Endothelial cell (in vitro differentiated cells): Measurements from ENCODE around the gene NKAIN4. TPM values are rescaled to one million over a fixed set of nuclear protein-coding genes. Genes with fewer than 3 reads are reported as not detected.

ENCODE experiments used
- DNase-seq: peaks from one replicate; pipeline ENCODE4 v3.0.0; 2021; ENCODE audit warnings: low spot score
- H3K27ac Mint-ChIP-seq: one replicate; pipeline ENCODE4 v1.8.0; 2021; ENCODE audit warnings: mixed read lengths, inconsistent platforms; ENCODE audit not compliant: unreplicated experiment
- H3K27me3 Mint-ChIP-seq: one replicate; pipeline ENCODE4 v1.8.0; 2021; ENCODE audit warnings: mild to moderate bottlenecking, moderate library complexity, mixed read lengths, inconsistent platforms; ENCODE audit not compliant: unreplicated experiment
- H3K36me3 Mint-ChIP-seq: one replicate; pipeline ENCODE4 v1.8.0; 2021; ENCODE audit warnings: mild to moderate bottlenecking, low read depth, mixed read lengths, inconsistent platforms; ENCODE audit not compliant: unreplicated experiment
- H3K4me1 Mint-ChIP-seq: one replicate; pipeline ENCODE4 v1.8.0; 2021; ENCODE audit warnings: mild to moderate bottlenecking, mixed read lengths, inconsistent platforms; ENCODE audit not compliant: unreplicated experiment
- H3K4me3 Mint-ChIP-seq: one replicate; pipeline ENCODE4 v1.8.0; 2021; ENCODE audit warnings: mild to moderate bottlenecking, mixed read lengths, inconsistent platforms; ENCODE audit not compliant: unreplicated experiment
- H3K9me3 Mint-ChIP-seq: one replicate; pipeline ENCODE4 v1.8.0; 2021; ENCODE audit warnings: mixed read lengths, inconsistent platforms; ENCODE audit not compliant: unreplicated experiment
- total RNA-seq: library from RNA; stranded (reverse); fragmentation: NEBNext Ultra II Directional; extraction: Animal tissue kit (Norgen Biotek cat#: 25700); gene quantifications from one replicate; pipeline ENCODE4 v1.2.1, GENCODE V29; 2021; ENCODE audit not compliant: unreplicated experiment
- TF ChIP-seq, protein P1 (sequence below): fragments of 200-600 bp; sonication (generic); IDR thresholded peaks from one replicate; pipeline ENCODE4 v1.5.0; 2021; ENCODE audit warnings: antibody characterized with exemption; ENCODE audit not compliant: unreplicated experiment

The NKAIN4 gene
- total RNA-seq, 1 donor from 2014 or later = 3.3 TPM

DNA sequence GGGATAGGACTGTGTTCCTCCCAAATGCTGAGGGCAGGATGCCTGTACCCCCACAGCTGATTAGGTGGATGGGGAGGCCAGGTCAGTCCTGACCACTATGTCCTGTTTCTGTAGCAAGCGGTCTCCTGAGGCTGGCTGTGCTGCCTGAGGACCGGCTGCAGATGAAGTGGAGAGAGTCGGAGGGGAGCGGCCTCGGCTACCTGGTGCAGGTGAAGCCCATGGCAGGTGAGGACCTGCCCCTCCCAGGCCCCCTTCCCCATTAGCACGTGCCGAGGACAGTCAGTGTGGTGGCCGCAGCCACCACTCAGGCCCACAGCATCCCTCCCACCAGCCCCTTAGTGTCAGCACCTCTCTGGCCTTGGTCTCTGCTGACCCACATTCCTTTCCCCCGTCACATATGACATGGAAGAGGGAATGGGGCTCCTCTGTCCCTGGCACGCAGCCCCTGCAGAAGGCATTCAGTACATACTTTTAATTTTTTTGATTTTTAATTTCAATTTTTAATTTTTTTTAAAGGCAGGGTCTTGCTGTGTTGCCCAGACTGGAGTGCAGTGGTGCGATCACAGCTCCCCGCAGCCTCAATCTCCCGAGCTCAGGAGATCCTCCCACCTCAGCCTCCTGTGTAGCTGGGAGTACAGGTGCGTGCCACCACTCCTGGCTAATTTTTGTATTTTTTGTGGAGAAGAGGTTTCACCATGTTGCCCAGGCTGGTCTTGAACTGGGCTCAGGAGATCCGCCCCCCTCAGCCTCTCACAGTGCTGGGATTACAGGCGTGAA is 43.7 kb upstream of the NKAIN4 start:
- no peaks in the 10 kb centered on the region for H3K27me3 Mint-ChIP-seq
- DNase-seq = no peak
- H3K36me3 Mint-ChIP-seq = no peaks in the 10 kb centered on the region

DNA sequence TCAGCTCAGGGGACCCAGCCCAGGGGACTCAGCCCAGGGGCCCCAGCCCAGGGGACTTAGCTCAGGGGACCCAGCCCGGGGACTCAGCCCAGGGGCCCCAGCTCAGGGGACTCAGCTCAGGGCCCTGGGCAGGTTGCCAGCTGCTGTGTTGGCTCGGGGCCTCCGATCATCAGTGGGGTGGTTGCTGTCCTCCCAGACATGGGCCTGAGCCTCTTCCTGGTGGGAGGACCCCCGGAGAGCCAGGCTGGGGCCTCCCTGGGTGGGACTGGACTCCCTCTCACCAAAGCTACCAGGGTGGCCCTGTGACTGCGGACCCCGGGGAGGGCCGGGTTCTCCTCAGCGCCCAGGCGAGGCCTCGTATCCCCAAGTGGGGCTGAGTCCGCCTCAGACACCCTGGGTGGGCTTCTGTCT is 43.1 kb upstream of the NKAIN4 start:
- Mint-ChIP-seq H3K9me3 (no peaks in the 10 kb centered on the region), H3K4me3 (no peak overlapping the region), H3K27ac (no peak overlapping the region), H3K27me3 (no peaks in the 10 kb centered on the region), H3K4me1 (no peaks in the 10 kb centered on the region), H3K36me3 (no peaks in the 10 kb centered on the region)
- DNase-seq = no peak
- TF ChIP-seq, protein P1, sequence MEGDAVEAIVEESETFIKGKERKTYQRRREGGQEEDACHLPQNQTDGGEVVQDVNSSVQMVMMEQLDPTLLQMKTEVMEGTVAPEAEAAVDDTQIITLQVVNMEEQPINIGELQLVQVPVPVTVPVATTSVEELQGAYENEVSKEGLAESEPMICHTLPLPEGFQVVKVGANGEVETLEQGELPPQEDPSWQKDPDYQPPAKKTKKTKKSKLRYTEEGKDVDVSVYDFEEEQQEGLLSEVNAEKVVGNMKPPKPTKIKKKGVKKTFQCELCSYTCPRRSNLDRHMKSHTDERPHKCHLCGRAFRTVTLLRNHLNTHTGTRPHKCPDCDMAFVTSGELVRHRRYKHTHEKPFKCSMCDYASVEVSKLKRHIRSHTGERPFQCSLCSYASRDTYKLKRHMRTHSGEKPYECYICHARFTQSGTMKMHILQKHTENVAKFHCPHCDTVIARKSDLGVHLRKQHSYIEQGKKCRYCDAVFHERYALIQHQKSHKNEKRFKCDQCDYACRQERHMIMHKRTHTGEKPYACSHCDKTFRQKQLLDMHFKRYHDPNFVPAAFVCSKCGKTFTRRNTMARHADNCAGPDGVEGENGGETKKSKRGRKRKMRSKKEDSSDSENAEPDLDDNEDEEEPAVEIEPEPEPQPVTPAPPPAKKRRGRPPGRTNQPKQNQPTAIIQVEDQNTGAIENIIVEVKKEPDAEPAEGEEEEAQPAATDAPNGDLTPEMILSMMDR = no peak

More for the DNA sequence above, 43.7 kb upstream of the NKAIN4 start:
- no peak overlapping the region for H3K27ac Mint-ChIP-seq
- TF ChIP-seq, protein P1 = no peak
- H3K4me3 Mint-ChIP-seq = no peak overlapping the region
- no peaks in the 10 kb centered on the region for H3K4me1 Mint-ChIP-seq
- H3K9me3 Mint-ChIP-seq = no peaks in the 10 kb centered on the region

DNA sequence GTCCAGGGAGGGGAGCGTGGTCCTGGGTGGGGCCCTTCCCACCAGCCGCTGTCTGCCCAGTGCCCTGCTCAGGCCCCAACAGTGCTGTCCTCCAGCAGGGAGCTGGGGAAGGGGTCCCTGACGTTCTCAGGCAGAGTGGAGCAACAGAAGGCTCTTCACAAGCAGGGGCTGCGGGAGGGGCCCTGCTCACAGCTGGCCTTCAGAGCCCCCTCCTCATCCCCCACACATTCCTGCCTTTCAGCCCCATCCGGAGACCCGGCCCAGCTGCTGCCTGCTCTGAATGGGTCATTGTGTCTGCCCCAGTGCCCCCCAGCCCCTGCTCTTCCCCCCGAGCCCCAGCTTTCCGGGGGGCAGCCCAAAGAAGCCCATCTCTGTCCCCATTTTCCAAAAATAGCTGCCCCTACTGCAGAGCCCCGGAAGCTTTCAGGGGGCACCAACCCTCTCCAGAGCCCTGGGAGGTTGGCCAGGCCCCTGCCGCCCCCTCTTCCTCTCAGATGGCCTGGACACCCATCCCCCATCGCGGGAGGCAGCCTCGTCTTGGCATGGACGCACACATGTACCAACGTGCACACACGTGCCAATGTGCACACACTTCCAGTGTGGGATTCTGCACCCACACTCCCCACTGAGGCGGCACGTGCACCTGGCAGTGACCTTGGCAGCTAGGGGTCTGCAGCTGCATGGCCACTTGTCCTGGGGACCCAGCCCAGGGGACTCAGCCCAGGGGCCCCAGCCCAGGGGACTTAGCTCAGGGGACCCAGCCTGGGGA is 42.5 kb upstream of the NKAIN4 start:
- H3K4me1 Mint-ChIP-seq = no peaks in the 10 kb centered on the region
- H3K4me3 Mint-ChIP-seq = no peak overlapping the region
- no peaks in the 10 kb centered on the region for H3K27me3 Mint-ChIP-seq
- H3K9me3 Mint-ChIP-seq = no peaks in the 10 kb centered on the region
- TF ChIP-seq, protein P1 = no peak
- no peak overlapping the region for H3K27ac Mint-ChIP-seq
- no peaks in the 10 kb centered on the region for H3K36me3 Mint-ChIP-seq
- no peak for DNase-seq

DNA sequence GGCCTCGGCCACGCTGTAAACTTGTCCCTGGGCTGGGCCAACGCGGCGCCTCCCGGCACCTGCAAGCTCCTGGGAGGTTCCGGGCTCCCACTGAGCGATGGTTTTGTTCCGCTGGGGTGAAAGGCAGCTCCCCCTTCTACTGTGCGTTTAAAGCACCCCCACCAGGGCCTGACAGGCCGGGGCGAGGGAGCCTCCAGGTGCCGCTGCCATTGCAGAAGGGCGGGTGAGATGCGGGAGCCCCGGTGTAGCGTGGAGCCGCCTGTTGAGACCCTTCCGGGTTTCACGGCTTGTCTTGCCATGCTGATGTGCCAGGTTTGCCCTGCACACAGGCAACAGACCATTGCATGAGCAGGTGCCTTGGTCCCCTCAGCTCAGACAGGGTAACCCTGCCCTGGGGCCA is 41.6 kb upstream of the NKAIN4 start:
- H3K27me3 Mint-ChIP-seq = no peaks in the 10 kb centered on the region
- H3K4me1 Mint-ChIP-seq = no peaks in the 10 kb centered on the region
- H3K36me3 Mint-ChIP-seq = no peaks in the 10 kb centered on the region
- H3K4me3 Mint-ChIP-seq = no peak overlapping the region
- H3K27ac Mint-ChIP-seq = no peak overlapping the region
- TF ChIP-seq, protein P1 = no peak
- no peak for DNase-seq
- no peaks in the 10 kb centered on the region for H3K9me3 Mint-ChIP-seq

DNA sequence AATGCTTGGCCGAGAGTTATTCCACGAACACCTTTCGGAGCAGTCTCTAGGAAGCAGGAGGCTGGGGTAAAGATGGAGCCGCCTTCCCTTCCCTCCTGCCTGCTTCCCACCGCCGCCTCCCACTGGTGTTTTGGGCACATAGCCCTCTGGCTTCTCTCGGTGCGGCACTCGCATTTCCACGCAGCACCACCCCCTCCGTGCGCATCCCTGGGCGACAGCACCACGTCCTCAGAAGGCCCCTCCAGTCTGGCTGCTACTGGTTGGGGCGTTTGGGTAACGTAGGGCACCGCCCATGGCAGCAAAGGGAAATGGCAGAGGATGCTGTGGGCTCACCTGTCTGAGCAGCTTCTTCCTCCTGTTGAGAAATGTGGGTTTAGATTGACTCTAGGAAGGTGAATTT is 41.2 kb upstream of the NKAIN4 start:
- H3K9me3 Mint-ChIP-seq = no peaks in the 10 kb centered on the region
- no peaks in the 10 kb centered on the region for H3K4me1 Mint-ChIP-seq
- TF ChIP-seq, protein P1 = no peak
- no peaks in the 10 kb centered on the region for H3K27me3 Mint-ChIP-seq
- no peak for DNase-seq
- no peak overlapping the region for H3K4me3 Mint-ChIP-seq
- H3K36me3 Mint-ChIP-seq = no peaks in the 10 kb centered on the region
- no peak overlapping the region for H3K27ac Mint-ChIP-seq
